Measurements from ENCODE around the gene GPR152.

The GPR152 gene

GRCh38 chr11:67465189-67465510, 12.6 kb upstream of the GPR152 start:
- DNase-seq (ENCODE audit: low spot score), result no peak

GRCh38 chr11:67464411-67465188, 12.1 kb upstream of the GPR152 start:
- peak; percentile 67 for DNase-seq (ENCODE audit: low spot score)

- no peak for DNase-seq (ENCODE audit: low spot score)
These were observed 11.3 kb upstream of the GPR152 start for GRCh38 chr11:67463680-67464410.

- DNase-seq (ENCODE audit: low spot score), result no peak
These were observed 10.7 kb upstream of the GPR152 start for GRCh38 chr11:67463186-67463585.

- DNase-seq (ENCODE audit: low spot score), result no peak
These were observed 5.7 kb upstream of the GPR152 start for GRCh38 chr11:67458266-67458665.

GRCh38 chr11:67457453-67457852, 4.9 kb upstream of the GPR152 start:
- no peak for DNase-seq (ENCODE audit: low spot score)

- DNase-seq (ENCODE audit: low spot score), result no peak
These were observed 3.7 kb upstream of the GPR152 start for GRCh38 chr11:67456068-67456705.

GRCh38 chr11:67455054-67455453, 2.5 kb upstream of the GPR152 start, which contains the start of gene CABP4:
CABP4 (plus strand) TSS chr11:67455354; CDS start chr11:67455424, 70 bp downstream.
- DNase-seq (ENCODE audit: low spot score), result no peak

- DNase-seq (ENCODE audit: low spot score), result no peak
These were observed 1.5 kb upstream of the GPR152 start for GRCh38 chr11:67453816-67454732.

GRCh38 chr11:67451658-67451976, 912 bp downstream of the GPR152 start:
- DNase-seq (ENCODE audit: low spot score), result no peak

GRCh38 chr11:67450796-67451657, 1.5 kb downstream of the GPR152 start:
- DNase-seq (ENCODE audit: low spot score), result no peak

- no peak for DNase-seq (ENCODE audit: low spot score)
These were observed 3.2 kb downstream of the GPR152 start for GRCh38 chr11:67449116-67449844.

- no peak for DNase-seq (ENCODE audit: low spot score)
These were observed 4.3 kb downstream of the GPR152 start for GRCh38 chr11:67448220-67448609.

GRCh38 chr11:67445515-67445914, 7.0 kb downstream of the GPR152 start:
- no peak for DNase-seq (ENCODE audit: low spot score)

- no peak for DNase-seq (ENCODE audit: low spot score)
These were observed 9.8 kb downstream of the GPR152 start for GRCh38 chr11:67442504-67443404.

- no peak for DNase-seq (ENCODE audit: low spot score)
These were observed 10.7 kb downstream of the GPR152 start for GRCh38 chr11:67441731-67442351.

- DNase-seq (ENCODE audit: low spot score), result no peak
These were observed 11.4 kb downstream of the GPR152 start for GRCh38 chr11:67441098-67441563.
